Stomach (tissue), 4 donors: Measurements from ENCODE around the gene VGLL4.
"Not testable (repeated sequence)": the region's sequence is repeated elsewhere in the genome, so short reads cannot be mapped to it uniquely, and the experiment has no call there.

ENCODE experiments used
- POLR2A ChIP-seq, 4 donors: fragments of 450-650 bp; IDR thresholded peaks; one replicate each; pipeline ENCODE4 v1.6.1; 2016; ENCODE audit warnings: antibody characterized with exemption in 4 of 4, control low read depth in 2 of 4, mild to moderate bottlenecking in 1 of 4, moderate library complexity in 1 of 4
- POLR2AphosphoS5 ChIP-seq, 3 donors: sonication (generic); formaldehyde crosslinking; IDR thresholded peaks; one replicate each; pipeline ENCODE4 v1.6.1; 2016; ENCODE audit warnings: antibody characterized with exemption in 3 of 3
- TF ChIP-seq, protein P1 (sequence below), 7 experiments: fragments of 450-650 bp in 4 of 7; fragments of 200-600 bp in 3 of 7; sonication (generic) in 3 of 7; IDR thresholded peaks; one replicate each; pipeline ENCODE4 v1.5.1; 2016 to 2019; ENCODE audit warnings: antibody characterized with exemption in 7 of 7, control low read depth in 2 of 7, mild to moderate bottlenecking in 1 of 7

DNA sequence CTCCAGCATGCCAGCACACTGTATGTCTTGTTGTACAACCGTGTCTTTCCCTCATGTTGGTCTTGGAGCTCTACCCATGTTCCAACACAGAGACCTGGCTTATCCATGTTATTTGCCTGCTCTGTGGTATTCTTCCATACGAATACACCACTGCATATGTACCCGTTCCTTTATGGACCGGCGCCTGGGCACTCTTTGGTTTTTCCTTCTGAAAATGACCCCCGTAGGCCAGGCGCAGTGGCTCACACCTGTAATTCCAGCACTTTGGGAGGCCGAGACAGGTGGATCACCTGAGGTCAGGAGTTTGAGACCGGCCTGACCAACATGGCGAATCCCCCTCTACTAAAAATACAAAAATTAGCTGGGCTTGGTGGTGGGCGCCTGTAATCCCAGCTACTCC lies 71.1 kb downstream of the VGLL4 start:
- TF ChIP-seq, protein P1, sequence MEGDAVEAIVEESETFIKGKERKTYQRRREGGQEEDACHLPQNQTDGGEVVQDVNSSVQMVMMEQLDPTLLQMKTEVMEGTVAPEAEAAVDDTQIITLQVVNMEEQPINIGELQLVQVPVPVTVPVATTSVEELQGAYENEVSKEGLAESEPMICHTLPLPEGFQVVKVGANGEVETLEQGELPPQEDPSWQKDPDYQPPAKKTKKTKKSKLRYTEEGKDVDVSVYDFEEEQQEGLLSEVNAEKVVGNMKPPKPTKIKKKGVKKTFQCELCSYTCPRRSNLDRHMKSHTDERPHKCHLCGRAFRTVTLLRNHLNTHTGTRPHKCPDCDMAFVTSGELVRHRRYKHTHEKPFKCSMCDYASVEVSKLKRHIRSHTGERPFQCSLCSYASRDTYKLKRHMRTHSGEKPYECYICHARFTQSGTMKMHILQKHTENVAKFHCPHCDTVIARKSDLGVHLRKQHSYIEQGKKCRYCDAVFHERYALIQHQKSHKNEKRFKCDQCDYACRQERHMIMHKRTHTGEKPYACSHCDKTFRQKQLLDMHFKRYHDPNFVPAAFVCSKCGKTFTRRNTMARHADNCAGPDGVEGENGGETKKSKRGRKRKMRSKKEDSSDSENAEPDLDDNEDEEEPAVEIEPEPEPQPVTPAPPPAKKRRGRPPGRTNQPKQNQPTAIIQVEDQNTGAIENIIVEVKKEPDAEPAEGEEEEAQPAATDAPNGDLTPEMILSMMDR (IDR thresholded peaks at IDR 0.05), result not testable (repeated sequence)
- not testable (repeated sequence) for TF ChIP-seq POLR2A, POLR2AphosphoS5 (IDR thresholded peaks at IDR 0.05)
